NCI-H748 treated with DMSO at 0.1 percent for 48 hours (cell line): ENCODE results near the gene ZDHHC3.

Source experiments
- DNase-seq: peaks from one replicate; lab custom pipeline; 2025; lab: John Stamatoyannopoulos, UW

ZDHHC3 gene

GRCh38 chr3:44976002-44976815 lies at the start of gene ZDHHC3, which contains the start of gene EXOSC7:
ZDHHC3 (minus strand) TSS chr3:44976174; CDS start chr3:44959436, 16,738 bp downstream.
EXOSC7 (plus strand) TSS chr3:44976244; CDS start chr3:44976278, 34 bp downstream.
- DNase-seq: peak; percentile 62

DNA sequence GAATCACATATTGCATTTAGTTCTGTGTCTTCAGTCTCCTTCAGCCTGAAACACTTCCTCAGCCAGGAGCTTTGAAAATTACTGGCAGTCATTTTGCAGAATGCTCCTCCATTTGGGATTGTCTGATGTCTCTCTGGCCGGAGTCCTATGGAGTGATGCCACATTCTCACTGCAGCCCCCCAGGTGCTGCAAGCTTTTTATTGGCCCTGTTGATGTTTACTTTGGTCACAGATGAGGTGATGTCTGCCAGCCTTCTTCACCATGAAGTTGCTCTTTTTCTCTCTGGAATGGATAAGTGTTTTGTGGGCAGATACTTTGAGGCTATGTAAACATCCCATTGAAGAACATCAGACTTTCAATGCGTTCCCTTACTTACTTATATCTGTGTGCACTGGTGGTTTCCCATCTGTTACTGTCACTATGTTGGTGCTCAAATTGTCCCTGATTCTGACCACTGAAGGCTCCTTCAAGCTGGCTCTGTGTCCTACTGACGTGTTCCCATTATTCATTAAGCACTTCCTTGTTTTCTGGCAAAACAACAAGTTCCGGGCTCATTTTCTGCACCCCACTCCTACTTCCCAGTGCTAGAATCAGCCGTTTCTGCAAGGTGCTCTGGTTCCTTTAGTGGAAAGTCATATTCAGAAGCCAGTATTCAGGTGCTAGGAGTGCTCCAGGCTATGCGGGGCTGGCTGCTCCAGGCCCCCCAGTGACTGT lies 48.7 kb upstream of the ZDHHC3 start:
- no peak for DNase-seq

DNA sequence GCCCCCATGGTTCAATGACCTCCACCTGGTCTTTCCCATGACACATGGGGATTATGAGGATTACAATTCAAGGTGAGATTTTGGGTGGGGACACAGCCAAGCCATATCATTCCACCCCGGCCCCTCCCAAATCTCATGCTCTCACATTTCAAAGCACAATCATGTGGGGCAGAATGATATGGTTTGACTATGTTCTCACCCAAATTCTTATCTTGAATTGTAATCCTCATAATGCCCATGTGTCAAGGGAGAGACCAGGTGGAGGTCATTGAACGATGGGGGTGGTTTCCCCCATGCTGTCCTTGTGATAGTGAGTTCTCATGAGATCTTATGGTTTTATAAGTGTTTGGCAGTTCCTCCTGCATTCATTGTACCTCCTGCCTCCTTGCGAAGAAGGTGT lies 47.7 kb upstream of the ZDHHC3 start:
- no peak for DNase-seq

DNA sequence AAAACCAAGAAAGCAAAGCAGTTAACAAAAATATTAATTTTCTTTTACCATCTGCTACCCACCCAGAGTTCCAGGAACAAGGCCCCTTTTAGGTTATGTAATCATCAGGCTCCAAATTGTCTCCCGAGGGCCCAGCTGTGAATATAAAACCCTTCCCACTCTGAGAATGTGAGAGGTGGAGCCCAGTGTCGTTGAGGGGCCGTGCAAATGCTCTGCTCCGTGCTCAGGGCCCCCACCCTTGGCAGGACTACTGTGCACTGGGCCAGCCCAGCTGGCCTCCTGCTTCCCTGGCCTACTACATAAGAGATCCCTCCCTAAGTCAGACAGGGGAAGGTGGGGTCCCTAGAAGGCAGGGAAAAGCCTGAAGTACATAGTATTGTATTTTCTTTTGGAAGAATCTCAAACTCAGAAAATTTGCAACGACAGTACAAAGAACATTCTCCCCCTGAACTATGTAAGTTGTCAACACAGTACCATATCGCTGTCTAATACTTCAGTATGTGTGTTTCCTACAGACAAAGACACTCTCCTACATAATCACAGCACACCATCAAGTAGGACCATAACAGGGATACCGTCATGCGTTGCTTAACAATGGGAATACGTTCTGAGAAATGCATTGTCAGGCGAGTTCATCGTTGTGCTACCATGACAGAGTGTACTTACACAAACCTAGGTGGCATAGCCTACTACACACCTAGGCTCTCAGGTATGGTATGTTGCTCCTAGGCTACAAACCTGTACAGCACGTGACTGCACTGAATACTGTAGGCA lies 45.7 kb upstream of the ZDHHC3 start:
- DNase-seq: no peak

DNA sequence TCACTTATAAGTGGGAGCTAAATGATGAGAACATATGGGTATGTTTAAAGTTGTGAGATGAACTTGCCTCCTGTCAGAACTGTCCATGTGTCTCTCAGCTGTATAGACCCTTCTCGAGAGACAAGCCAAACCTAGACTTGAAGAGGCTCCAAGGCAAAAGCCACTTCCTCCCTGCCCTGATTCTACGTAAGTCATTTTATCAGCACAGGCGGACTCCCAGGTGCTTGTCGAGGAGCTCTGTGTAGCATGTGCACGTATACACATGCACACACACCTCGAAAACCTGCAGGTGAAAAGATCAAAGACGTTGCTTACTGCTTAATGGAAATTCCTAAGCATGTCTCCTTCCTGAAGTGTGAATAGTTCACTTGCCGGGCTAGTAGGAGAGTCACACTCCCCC lies 44.6 kb upstream of the ZDHHC3 start:
- no peak for DNase-seq

DNA sequence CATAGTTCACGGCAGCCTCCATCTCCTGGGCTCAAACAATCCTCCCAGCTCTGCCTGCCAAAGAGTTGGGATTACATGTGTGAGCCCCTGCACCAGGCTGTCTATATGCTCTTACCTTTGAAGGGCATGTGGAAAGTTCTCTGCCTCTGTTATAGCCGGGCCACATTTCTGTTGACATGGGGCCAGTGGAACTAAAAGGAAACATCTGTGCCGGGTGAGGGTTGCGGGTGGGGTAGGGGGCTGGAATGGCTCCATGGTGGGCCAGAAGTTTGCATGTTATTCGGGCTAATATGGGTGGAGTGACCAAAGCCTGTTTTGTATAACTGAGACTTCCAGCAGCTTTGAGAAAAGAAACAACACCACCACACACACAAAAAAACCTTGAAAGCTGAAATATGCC lies 41.8 kb upstream of the ZDHHC3 start:
- no peak for DNase-seq

- no peak for DNase-seq
Measured at GRCh38 chr3:45016916-45017315, 40.9 kb upstream of the ZDHHC3 start.

- no peak for DNase-seq
Measured at GRCh38 chr3:45012577-45012976, 36.6 kb upstream of the ZDHHC3 start.

GRCh38 chr3:45011756-45012508 lies 36.0 kb upstream of the ZDHHC3 start:
- DNase-seq: no peak

GRCh38 chr3:45010811-45011333 lies 34.9 kb upstream of the ZDHHC3 start:
- DNase-seq: no peak

DNA sequence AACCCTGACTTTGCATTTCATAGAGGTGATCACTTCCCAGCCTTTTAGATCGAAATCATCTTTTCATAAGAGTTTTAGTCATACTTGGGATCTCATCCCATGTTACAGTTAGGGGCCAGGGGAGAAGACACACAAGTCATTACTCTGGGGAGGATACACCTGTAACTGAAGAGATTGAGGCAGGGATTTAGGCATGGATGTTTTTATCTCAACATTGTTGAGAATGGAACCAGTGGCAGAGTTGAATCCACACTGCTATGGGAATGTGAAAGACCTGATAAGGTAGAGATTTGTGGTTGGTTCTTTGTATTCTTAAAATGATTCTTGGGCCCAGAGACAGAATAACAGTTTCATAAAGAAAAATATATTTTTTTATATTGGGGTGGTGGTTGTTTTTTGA lies 33.9 kb upstream of the ZDHHC3 start:
- DNase-seq: no peak

- no peak for DNase-seq
Measured at GRCh38 chr3:45008117-45008516, 32.1 kb upstream of the ZDHHC3 start.

DNA sequence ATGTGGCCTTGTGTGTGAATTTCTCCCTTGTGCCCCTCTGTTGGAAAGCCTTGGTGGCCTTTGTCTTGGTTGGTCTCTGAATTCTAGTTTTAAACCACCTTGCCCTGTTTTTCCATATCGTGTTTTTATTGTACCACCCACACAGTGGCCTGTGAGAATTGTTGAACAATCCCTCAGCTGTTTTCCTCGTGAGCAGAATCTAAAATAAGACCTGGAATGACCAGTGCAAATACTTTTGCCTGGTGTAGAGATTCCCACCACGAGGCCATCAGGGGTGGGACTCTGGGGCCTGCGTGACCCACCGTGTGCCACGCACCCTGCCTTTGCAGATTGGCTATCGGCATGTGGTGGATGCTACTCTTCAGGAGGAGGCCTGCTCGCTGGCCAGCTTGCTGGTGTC lies 31.1 kb upstream of the ZDHHC3 start:
- DNase-seq: no peak

DNA sequence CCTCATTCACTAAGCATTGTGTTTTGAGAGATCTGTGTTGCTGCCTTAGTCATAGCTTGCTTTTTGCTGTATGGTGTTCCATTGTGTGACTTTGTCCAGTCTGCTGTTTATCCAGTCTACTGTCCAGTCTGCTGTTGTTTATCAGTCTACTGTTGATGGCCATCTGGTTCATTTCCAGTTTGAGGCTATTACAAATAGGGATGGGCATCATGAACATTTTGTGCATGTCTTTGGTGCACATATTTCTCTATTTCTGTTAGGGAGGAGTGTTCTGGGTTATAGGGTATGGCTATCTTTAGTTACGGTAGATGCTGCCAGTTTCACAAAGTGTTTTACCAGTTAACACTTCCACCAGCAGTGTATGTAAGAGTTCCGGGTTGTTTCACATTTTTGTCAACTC lies 27.9 kb upstream of the ZDHHC3 start:
- DNase-seq: no peak

- no peak for DNase-seq
Measured at GRCh38 chr3:45003406-45003805, 27.4 kb upstream of the ZDHHC3 start.

DNA sequence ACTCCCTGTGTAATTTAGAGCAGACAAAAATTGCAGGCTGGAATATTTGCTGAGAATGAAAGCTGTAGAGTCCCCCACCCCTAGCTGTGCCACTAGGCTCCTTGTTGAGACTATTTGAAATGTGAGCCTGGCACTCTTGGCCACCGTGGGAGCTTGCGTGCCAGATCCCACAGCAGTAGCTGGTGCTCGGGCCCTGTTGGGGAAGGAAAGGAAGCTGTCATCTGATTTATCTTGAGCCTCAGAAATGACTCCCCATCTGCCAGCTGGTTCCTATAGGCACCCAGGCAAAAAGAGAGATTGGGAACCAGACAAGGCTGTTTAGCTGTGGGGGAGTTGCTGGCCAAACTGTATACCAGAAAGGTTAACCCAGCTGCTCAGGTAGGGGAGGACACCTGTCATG lies 26.7 kb upstream of the ZDHHC3 start:
- no peak for DNase-seq

- no peak for DNase-seq
Measured at GRCh38 chr3:45002139-45002660, 26.2 kb upstream of the ZDHHC3 start.

DNA sequence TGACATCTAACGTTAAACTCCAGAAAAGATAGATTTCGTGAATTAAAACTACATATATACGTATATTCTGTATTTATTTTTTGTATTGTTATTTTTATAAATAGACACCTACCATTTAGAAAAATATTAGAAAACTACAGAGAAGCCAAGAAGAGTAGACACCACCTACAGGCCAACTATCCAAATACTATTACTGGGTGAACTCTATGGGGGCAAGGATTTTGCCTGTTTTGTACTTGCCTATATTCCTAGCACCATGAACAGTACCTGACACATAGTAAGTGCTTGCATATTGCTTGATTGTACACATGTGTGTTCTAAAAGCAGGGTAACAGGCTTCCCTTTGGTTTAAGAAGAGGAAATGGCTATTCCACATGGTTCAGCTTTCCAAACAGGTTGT lies 25.8 kb upstream of the ZDHHC3 start:
- DNase-seq: no peak

DNA sequence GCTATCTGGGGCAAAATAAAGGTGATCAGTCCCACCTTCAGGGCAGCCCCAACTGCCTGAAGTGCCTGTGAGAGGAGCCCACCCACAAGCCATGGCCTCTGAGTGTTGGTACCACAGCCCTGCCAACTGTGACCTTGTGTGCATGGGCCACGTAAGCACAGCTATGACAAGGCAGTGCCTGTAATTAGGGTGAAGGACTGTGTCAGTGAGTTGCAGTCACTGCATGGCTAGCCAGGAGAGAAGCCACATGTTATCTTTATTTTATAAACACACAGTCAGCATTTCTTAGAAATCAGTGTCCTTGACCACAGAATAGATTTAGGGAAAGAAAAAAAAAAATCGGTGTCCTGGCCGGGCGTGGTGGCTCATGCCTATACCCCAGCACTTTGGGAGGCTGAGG lies 24.8 kb upstream of the ZDHHC3 start:
- DNase-seq: no peak

DNA sequence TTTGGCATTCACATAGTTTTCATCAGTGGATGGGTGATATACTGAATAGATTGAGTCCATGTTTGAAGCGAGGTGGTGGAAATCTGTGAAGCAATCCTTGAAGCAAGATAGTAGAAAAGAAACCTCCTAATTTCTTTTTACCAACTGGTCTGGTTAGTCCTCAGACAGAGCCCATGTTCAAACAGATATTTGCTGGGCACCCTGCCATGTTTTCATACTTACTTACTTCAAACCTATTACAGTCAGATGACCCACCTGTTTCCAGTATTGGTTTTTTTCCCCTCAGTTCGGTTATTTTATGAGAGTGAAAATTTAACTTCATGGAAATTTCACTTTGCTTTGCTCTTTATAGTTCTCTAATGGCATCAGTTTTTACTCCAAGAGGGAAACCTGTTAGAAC lies 23.8 kb upstream of the ZDHHC3 start:
- no peak for DNase-seq

GRCh38 chr3:44996556-44996969 lies 20.6 kb upstream of the ZDHHC3 start:
- no peak for DNase-seq
